ENCODE results near the gene SYT5.

The SYT5 gene

GRCh38 chr19:55153652-55154264 lies 26.3 kb downstream of the SYT5 start:
- H3K4me1 Mint-ChIP-seq (ENCODE audit: low read depth), result peaks cover 17% of the 10 kb centered on the region
- no peak overlapping the region for H3K27ac Mint-ChIP-seq
- peaks cover 10% of the 10 kb centered on the region for H3K9me3 Mint-ChIP-seq
- no peak for DNase-seq (ENCODE audit: low spot score)
- H3K36me3 Mint-ChIP-seq (ENCODE audit: low read depth), result no peaks in the 10 kb centered on the region
- peaks cover 26% of the 10 kb centered on the region for H3K27me3 Mint-ChIP-seq (ENCODE audit: low read depth)
- H3K4me3 Mint-ChIP-seq, result no peak overlapping the region

- H3K36me3 Mint-ChIP-seq (ENCODE audit: low read depth), result no peaks in the 10 kb centered on the region
- H3K4me3 Mint-ChIP-seq, result no peak overlapping the region
- peaks cover 28% of the 10 kb centered on the region for H3K27me3 Mint-ChIP-seq (ENCODE audit: low read depth)
- H3K9me3 Mint-ChIP-seq, result peaks cover 10% of the 10 kb centered on the region
- no peak for DNase-seq (ENCODE audit: low spot score)
- peak overlapping the region; percentile 65 for H3K27ac Mint-ChIP-seq
- H3K4me1 Mint-ChIP-seq (ENCODE audit: low read depth), result peaks cover 17% of the 10 kb centered on the region
These were observed 28.1 kb downstream of the SYT5 start for GRCh38 chr19:55152017-55152416.

- Mint-ChIP-seq H3K27ac (no peak within 1 kb of the TSS), H3K9me3 (peaks cover 10% of the 10 kb centered on the region), H3K27me3 (ENCODE audit: low read depth) (peaks cover 33% of the 10 kb centered on the region), H3K4me1 (ENCODE audit: low read depth) (peaks cover 18% of the 10 kb centered on the region), H3K36me3 (ENCODE audit: low read depth) (no peaks in the 10 kb centered on the region), H3K4me3 (no peak within 1 kb of the TSS)
- no peak for DNase-seq (ENCODE audit: low spot score)
These were observed 30.7 kb downstream of the SYT5 start, which contains the start of gene TNNT1 for GRCh38 chr19:55149078-55150003. Gene TNNT1 (minus strand): TSS chr19:55149206. CDS start chr19:55147157, 2,049 bp downstream.

GRCh38 chr19:55147545-55148251 lies 32.4 kb downstream of the SYT5 start:
- Mint-ChIP-seq H3K4me3 (no peak overlapping the region), H3K36me3 (ENCODE audit: low read depth) (no peaks in the 10 kb centered on the region), H3K27ac (no peak overlapping the region), H3K27me3 (ENCODE audit: low read depth) (peaks cover 42% of the 10 kb centered on the region), H3K4me1 (ENCODE audit: low read depth) (peaks cover 10% of the 10 kb centered on the region), H3K9me3 (peaks cover 10% of the 10 kb centered on the region)
- no peak for DNase-seq (ENCODE audit: low spot score)

GRCh38 chr19:55146705-55147273 lies 33.3 kb downstream of the SYT5 start:
- Mint-ChIP-seq H3K4me3 (no peak overlapping the region), H3K9me3 (peaks cover 4% of the 10 kb centered on the region), H3K4me1 (ENCODE audit: low read depth) (peaks cover 5% of the 10 kb centered on the region), H3K27me3 (ENCODE audit: low read depth) (peaks cover 43% of the 10 kb centered on the region), H3K36me3 (ENCODE audit: low read depth) (no peaks in the 10 kb centered on the region), H3K27ac (no peak overlapping the region)
- DNase-seq (ENCODE audit: low spot score), result no peak

- Mint-ChIP-seq H3K9me3 (no peaks in the 10 kb centered on the region), H3K27me3 (ENCODE audit: low read depth) (peaks cover 45% of the 10 kb centered on the region), H3K4me1 (ENCODE audit: low read depth) (peaks cover 5% of the 10 kb centered on the region), H3K36me3 (ENCODE audit: low read depth) (no peaks in the 10 kb centered on the region), H3K27ac (no peak overlapping the region), H3K4me3 (no peak overlapping the region)
- DNase-seq (ENCODE audit: low spot score), result no peak
These were observed 33.9 kb downstream of the SYT5 start for GRCh38 chr19:55146078-55146704.

GRCh38 chr19:55145232-55145631 lies 34.9 kb downstream of the SYT5 start:
- no peak for DNase-seq (ENCODE audit: low spot score)
- no peaks in the 10 kb centered on the region for H3K9me3 Mint-ChIP-seq
- H3K27ac Mint-ChIP-seq, result no peak overlapping the region
- no peaks in the 10 kb centered on the region for H3K36me3 Mint-ChIP-seq (ENCODE audit: low read depth)
- no peak overlapping the region for H3K4me3 Mint-ChIP-seq
- H3K4me1 Mint-ChIP-seq (ENCODE audit: low read depth), result peaks cover 7% of the 10 kb centered on the region
- peaks cover 45% of the 10 kb centered on the region for H3K27me3 Mint-ChIP-seq (ENCODE audit: low read depth)

GRCh38 chr19:55141696-55142095 lies 38.4 kb downstream of the SYT5 start:
- H3K36me3 Mint-ChIP-seq (ENCODE audit: low read depth), result no peaks in the 10 kb centered on the region
- DNase-seq (ENCODE audit: low spot score), result no peak
- H3K4me3 Mint-ChIP-seq, result no peak overlapping the region
- peaks cover 5% of the 10 kb centered on the region for H3K4me1 Mint-ChIP-seq (ENCODE audit: low read depth)
- H3K27me3 Mint-ChIP-seq (ENCODE audit: low read depth), result peaks cover 28% of the 10 kb centered on the region
- H3K9me3 Mint-ChIP-seq, result no peaks in the 10 kb centered on the region
- H3K27ac Mint-ChIP-seq, result no peak overlapping the region

GRCh38 chr19:55137915-55138314 lies 42.2 kb downstream of the SYT5 start:
- H3K9me3 Mint-ChIP-seq, result no peaks in the 10 kb centered on the region
- H3K36me3 Mint-ChIP-seq (ENCODE audit: low read depth), result no peaks in the 10 kb centered on the region
- no peak overlapping the region for H3K4me3 Mint-ChIP-seq
- H3K4me1 Mint-ChIP-seq (ENCODE audit: low read depth), result peaks cover 2% of the 10 kb centered on the region
- peaks cover 9% of the 10 kb centered on the region for H3K27me3 Mint-ChIP-seq (ENCODE audit: low read depth)
- no peak for DNase-seq (ENCODE audit: low spot score)
- H3K27ac Mint-ChIP-seq, result no peak overlapping the region

GRCh38 chr19:55136399-55137102 lies 43.5 kb downstream of the SYT5 start:
- no peak for DNase-seq (ENCODE audit: low spot score)
- H3K27me3 Mint-ChIP-seq (ENCODE audit: low read depth), result peaks cover 12% of the 10 kb centered on the region
- H3K36me3 Mint-ChIP-seq (ENCODE audit: low read depth), result no peaks in the 10 kb centered on the region
- no peak overlapping the region for H3K27ac Mint-ChIP-seq
- no peak overlapping the region for H3K4me3 Mint-ChIP-seq
- H3K4me1 Mint-ChIP-seq (ENCODE audit: low read depth), result peaks cover 2% of the 10 kb centered on the region
- H3K9me3 Mint-ChIP-seq, result no peaks in the 10 kb centered on the region

- no peaks in the 10 kb centered on the region for H3K36me3 Mint-ChIP-seq (ENCODE audit: low read depth)
- H3K27me3 Mint-ChIP-seq (ENCODE audit: low read depth), result peaks cover 13% of the 10 kb centered on the region
- H3K27ac Mint-ChIP-seq, result no peak overlapping the region
- H3K9me3 Mint-ChIP-seq, result no peaks in the 10 kb centered on the region
- H3K4me1 Mint-ChIP-seq (ENCODE audit: low read depth), result no peaks in the 10 kb centered on the region
- no peak overlapping the region for H3K4me3 Mint-ChIP-seq
- DNase-seq (ENCODE audit: low spot score), result no peak
These were observed 45.4 kb downstream of the SYT5 start for GRCh38 chr19:55134736-55135135.

- Mint-ChIP-seq H3K9me3 (no peaks in the 10 kb centered on the region), H3K27ac (no peak overlapping the region), H3K27me3 (ENCODE audit: low read depth) (peaks cover 16% of the 10 kb centered on the region), H3K36me3 (ENCODE audit: low read depth) (no peaks in the 10 kb centered on the region), H3K4me3 (no peak overlapping the region), H3K4me1 (ENCODE audit: low read depth) (no peaks in the 10 kb centered on the region)
- DNase-seq (ENCODE audit: low spot score), result no peak
These were observed 46.2 kb downstream of the SYT5 start for GRCh38 chr19:55133639-55134444.

All from T-helper 2 cell treated with Interferon-gamma antibody and Interleukin-4, amounts not matched to agents 5 μg/mL and 100 μg/mL, for 36 hours (primary cell).